ENCODE results near the gene PHF1. TPM values are rescaled to one million over a fixed set of nuclear protein-coding genes. Genes with fewer than 3 reads are reported as not detected.

Gene PHF1
- polyA plus RNA-seq, 1 donor from 2014 or later = 77.0 TPM

Other genes starting within 250 kb of the PHF1 start
- not detected for gene COL11A2, start 218.5 kb upstream of the PHF1 start, polyA plus RNA-seq
- gene RXRB, start 210.3 kb upstream of the PHF1 start, polyA plus RNA-seq = 9.7 TPM
- gene SLC39A7, start 210.1 kb upstream of the PHF1 start, polyA plus RNA-seq = 23.1 TPM
- 30.9 TPM for gene HSD17B8, start 206.4 kb upstream of the PHF1 start, polyA plus RNA-seq
- 9.9 TPM for gene RING1, start 202.5 kb upstream of the PHF1 start, polyA plus RNA-seq
- 18.4 TPM for gene VPS52, start 139.1 kb upstream of the PHF1 start, polyA plus RNA-seq
- gene RPS18, start 138.9 kb upstream of the PHF1 start, polyA plus RNA-seq = 9,150 TPM
- 35.4 TPM for gene B3GALT4, start 133.9 kb upstream of the PHF1 start, polyA plus RNA-seq
- gene WDR46, start 121.8 kb upstream of the PHF1 start, polyA plus RNA-seq = 68.7 TPM
- gene PFDN6, start 121.4 kb upstream of the PHF1 start, polyA plus RNA-seq = 49.3 TPM
- 19.0 TPM for gene RGL2, start 112.1 kb upstream of the PHF1 start, polyA plus RNA-seq
- 605 TPM for gene TAPBP, start 96.9 kb upstream of the PHF1 start, polyA plus RNA-seq
- 14.8 TPM for gene ZBTB22, start 93.3 kb upstream of the PHF1 start, polyA plus RNA-seq
- gene DAXX, start 88.1 kb upstream of the PHF1 start, polyA plus RNA-seq = 144 TPM
- gene KIFC1, start 19.2 kb upstream of the PHF1 start, polyA plus RNA-seq = 0.23 TPM
- 449 TPM for gene CUTA, start 7.1 kb downstream of the PHF1 start, polyA plus RNA-seq
- gene SYNGAP1, start 9.1 kb downstream of the PHF1 start, polyA plus RNA-seq = 0.54 TPM
- gene ZBTB9, start 43.6 kb downstream of the PHF1 start, polyA plus RNA-seq = 9.0 TPM
- 40.6 TPM for gene BAK1, start 169.3 kb downstream of the PHF1 start, polyA plus RNA-seq
- 6.7 TPM for gene ITPR3, start 210.3 kb downstream of the PHF1 start, polyA plus RNA-seq

Measured in IgD-negative memory B cell (primary cell).